GM12878 (cell line): ENCODE measurements around the gene NEAT1. TPM values are rescaled to one million over a fixed set of nuclear protein-coding genes. Genes with fewer than 3 reads are reported as not detected.
A peak's percentile ranks its signal among the peaks of the same experiment; 100 is the strongest.

Experiments
- ATF2 ChIP-seq: IDR thresholded peaks from 2 replicates; pipeline ENCODE4 v1.6.1; 2012; ENCODE audit warnings: low read length, inconsistent platforms
- BMI1 ChIP-seq: fragments of 450-650 bp; IDR thresholded peaks from 2 replicates; pipeline ENCODE4 v1.6.1; 2016; ENCODE audit warnings: mild to moderate bottlenecking, moderate library complexity, borderline replicate concordance
- CREM ChIP-seq: IDR thresholded peaks from 2 replicates; pipeline ENCODE4 v1.6.1; 2014; ENCODE audit warnings: antibody characterized with exemption, low read depth
- CUX1 ChIP-seq: IDR thresholded peaks from 2 replicates; pipeline ENCODE4 v1.6.1; 2012; ENCODE audit warnings: improper control_type of control experiment, low read depth, low read length; ENCODE audit not compliant: insufficient replicate concordance
- EGR1 ChIP-seq, 2 experiments: IDR thresholded peaks; 1 replicate in 1 of 2; 2 replicates in 1 of 2; pipeline ENCODE4 v1.6.1; 2011 to 2012; ENCODE audit warnings: low read depth in 2 of 2, low read length in 2 of 2, borderline replicate concordance in 1 of 2, mild to moderate bottlenecking in 1 of 2, moderate library complexity in 1 of 2
- MLLT1 ChIP-seq: fragments of 450-650 bp; IDR thresholded peaks from 2 replicates; pipeline ENCODE4 v1.6.1; 2016; ENCODE audit warnings: mild to moderate bottlenecking
- SIN3A ChIP-seq: IDR thresholded peaks from 2 replicates; pipeline ENCODE4 v1.6.1; 2012; ENCODE audit warnings: low read depth, low read length, improper control_type of control experiment
- SMARCA5 ChIP-seq: fragments of 450-650 bp; IDR thresholded peaks from 2 replicates; pipeline ENCODE4 v1.6.1; 2017; ENCODE audit warnings: mild to moderate bottlenecking
- SMC3 ChIP-seq: IDR thresholded peaks from 2 replicates; pipeline ENCODE4 v1.6.1; 2011; ENCODE audit warnings: low read length, improper control_type of control experiment, borderline replicate concordance
- ZBED1 ChIP-seq: IDR thresholded peaks from 2 replicates; pipeline ENCODE4 v1.6.1; 2016; ENCODE audit warnings: borderline replicate concordance
- polyA plus RNA-seq, 11 experiments: library from polyadenylated mRNA; depleted of rRNA in 4 of 11; unstranded in 6 of 11; stranded (reverse) in 5 of 11; fragments of >200 nt; fragmentation: Nextera tagmentation in 4 of 11; fragmentation: Illumina TruSeq in 1 of 11; extraction: Ambion mirVana in 4 of 11; extraction: Trizol in 1 of 11; gene quantifications; 1 replicate in 1 of 11; 2 replicates in 10 of 11; pipeline versions ENCODE4 v1.2.1 to v1.2.3, GENCODE V29; 2011 to 2016; ENCODE audit warnings: inconsistent platforms in 2 of 11, missing spikeins in 2 of 11, low read depth in 1 of 11
- total RNA-seq, 4 experiments: library from RNA; depleted of rRNA in 3 of 4; stranded (reverse); fragments of >200 nt in 3 of 4; fragmentation: Illumina TruSeq in 1 of 4; extraction: Trizol in 1 of 4; gene quantifications; 2 replicates each; pipeline versions ENCODE4 v1.2.1 to v1.2.3, GENCODE V29; 2013 to 2021
- TF ChIP-seq, protein P1 (sequence below), 3 experiments: IDR thresholded peaks in 2 of 3; conservative IDR thresholded peaks in 1 of 3; 2 replicates each; pipeline ENCODE4 v1.5.1; 2011; ENCODE audit warnings: low read depth in 3 of 3, low read length in 3 of 3, mild to moderate bottlenecking in 3 of 3, control low read depth in 2 of 3, moderate library complexity in 2 of 3, inconsistent platforms in 1 of 3, mixed read lengths in 1 of 3; ENCODE audit not compliant: control insufficient read depth in 2 of 3, insufficient read depth in 1 of 3; ENCODE audit errors: extremely low read depth in 1 of 3
- TF ChIP-seq, protein P2 (sequence below): IDR thresholded peaks from 2 replicates; pipeline ENCODE4 v1.6.1; 2011; ENCODE audit warnings: low read depth, low read length, improper control_type of control experiment, borderline replicate concordance
- TF ChIP-seq, protein P3 (sequence below): IDR thresholded peaks from 2 replicates; pipeline ENCODE4 v1.6.1; 2011; ENCODE audit warnings: low read depth, mild to moderate bottlenecking, low read length, moderate library complexity, borderline replicate concordance; ENCODE audit errors: extremely low read depth

NEAT1 gene
- total and polyA plus RNA-seq, 10 of the 15 experiments (the other 5 are each of a cell fraction or from before 2014, with no cell fraction given): 13.6 to 328 (median 69.4) TPM

DNA sequence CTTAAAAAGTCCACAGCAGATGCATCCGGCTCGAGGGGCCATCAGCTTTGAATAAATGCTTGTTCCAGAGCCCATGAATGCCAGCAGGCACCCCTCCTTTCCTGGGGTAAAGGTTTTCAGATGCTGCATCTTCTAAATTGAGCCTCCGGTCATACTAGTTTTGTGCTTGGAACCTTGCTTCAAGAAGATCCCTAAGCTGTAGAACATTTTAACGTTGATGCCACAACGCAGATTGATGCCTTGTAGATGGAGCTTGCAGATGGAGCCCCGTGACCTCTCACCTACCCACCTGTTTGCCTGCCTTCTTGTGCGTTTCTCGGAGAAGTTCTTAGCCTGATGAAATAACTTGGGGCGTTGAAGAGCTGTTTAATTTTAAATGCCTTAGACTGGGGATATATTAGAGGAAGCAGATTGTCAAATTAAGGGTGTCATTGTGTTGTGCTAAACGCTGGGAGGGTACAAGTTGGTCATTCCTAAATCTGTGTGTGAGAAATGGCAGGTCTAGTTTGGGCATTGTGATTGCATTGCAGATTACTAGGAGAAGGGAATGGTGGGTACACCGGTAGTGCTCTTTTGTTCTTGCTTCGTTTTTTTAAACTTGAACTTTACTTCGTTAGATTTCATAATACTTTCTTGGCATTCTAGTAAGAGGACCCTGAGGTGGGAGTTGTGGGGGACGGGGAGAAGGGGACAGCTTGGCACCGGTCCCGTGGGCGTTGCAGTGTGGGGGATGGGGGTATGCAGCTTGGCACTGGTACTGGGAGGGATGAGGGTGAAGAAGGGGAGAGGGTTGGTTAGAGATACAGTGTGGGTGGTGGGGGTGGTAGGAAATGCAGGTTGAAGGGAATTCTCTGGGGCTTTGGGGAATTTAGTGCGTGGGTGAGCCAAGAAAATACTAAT lies 1.9 kb downstream of the NEAT1 start (continued):
- TF ChIP-seq, protein P1, sequence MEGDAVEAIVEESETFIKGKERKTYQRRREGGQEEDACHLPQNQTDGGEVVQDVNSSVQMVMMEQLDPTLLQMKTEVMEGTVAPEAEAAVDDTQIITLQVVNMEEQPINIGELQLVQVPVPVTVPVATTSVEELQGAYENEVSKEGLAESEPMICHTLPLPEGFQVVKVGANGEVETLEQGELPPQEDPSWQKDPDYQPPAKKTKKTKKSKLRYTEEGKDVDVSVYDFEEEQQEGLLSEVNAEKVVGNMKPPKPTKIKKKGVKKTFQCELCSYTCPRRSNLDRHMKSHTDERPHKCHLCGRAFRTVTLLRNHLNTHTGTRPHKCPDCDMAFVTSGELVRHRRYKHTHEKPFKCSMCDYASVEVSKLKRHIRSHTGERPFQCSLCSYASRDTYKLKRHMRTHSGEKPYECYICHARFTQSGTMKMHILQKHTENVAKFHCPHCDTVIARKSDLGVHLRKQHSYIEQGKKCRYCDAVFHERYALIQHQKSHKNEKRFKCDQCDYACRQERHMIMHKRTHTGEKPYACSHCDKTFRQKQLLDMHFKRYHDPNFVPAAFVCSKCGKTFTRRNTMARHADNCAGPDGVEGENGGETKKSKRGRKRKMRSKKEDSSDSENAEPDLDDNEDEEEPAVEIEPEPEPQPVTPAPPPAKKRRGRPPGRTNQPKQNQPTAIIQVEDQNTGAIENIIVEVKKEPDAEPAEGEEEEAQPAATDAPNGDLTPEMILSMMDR (IDR thresholded peaks at IDR 0.05 in 2 of 3, conservative IDR thresholded peaks at IDR 0.05 in 1 of 3; ENCODE audit: control insufficient read depth in 2 of 3, extremely low read depth in 1 of 3, insufficient read depth in 1 of 3, low read depth in 3 of 3, low read length in 3 of 3): no peak
- peak; percentile 23; the same call in 1 of the 2 replicates for TF ChIP-seq SIN3A
- TF ChIP-seq, protein P2, sequence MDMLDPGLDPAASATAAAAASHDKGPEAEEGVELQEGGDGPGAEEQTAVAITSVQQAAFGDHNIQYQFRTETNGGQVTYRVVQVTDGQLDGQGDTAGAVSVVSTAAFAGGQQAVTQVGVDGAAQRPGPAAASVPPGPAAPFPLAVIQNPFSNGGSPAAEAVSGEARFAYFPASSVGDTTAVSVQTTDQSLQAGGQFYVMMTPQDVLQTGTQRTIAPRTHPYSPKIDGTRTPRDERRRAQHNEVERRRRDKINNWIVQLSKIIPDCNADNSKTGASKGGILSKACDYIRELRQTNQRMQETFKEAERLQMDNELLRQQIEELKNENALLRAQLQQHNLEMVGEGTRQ: no peak
- TF ChIP-seq ATF2: no peak
- no peak for TF ChIP-seq SMC3
- TF ChIP-seq MLLT1: peak; percentile 96
- 0 out of 2 replicates have a peak, but pooled peaks have one; percentile 47 for TF ChIP-seq BMI1
- TF ChIP-seq EGR1 (IDR thresholded peaks at IDR 0.05; ENCODE audit: borderline replicate concordance in 1 of 2, low read depth in 2 of 2, low read length in 2 of 2): peak in 1 of 2 experiments; percentile 80; a peak in 2 of 3 replicates
- TF ChIP-seq CUX1: no peak
- no peak for TF ChIP-seq SMARCA5
- TF ChIP-seq CREM: peak; percentile 37; the same call in 1 of the 2 replicates
- TF ChIP-seq ZBED1: peak; percentile 46; the same call in 1 of the 2 replicates
- TF ChIP-seq, protein P3, sequence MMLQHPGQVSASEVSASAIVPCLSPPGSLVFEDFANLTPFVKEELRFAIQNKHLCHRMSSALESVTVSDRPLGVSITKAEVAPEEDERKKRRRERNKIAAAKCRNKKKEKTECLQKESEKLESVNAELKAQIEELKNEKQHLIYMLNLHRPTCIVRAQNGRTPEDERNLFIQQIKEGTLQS: no peak
